HG03064 (cell line): ENCODE measurements around the gene MYH14.

Experiments used
- ATAC-seq: cut with Tn5 transposase; IDR thresholded peaks from one replicate; pipeline ENCODE4 v1.9.1; 2021; ENCODE audit warnings: low read depth; ENCODE audit not compliant: unreplicated experiment

The MYH14 gene

GRCh38 chr19:50313812-50314536 is 110.6 kb downstream of the MYH14 start:
- no peak for ATAC-seq

GRCh38 chr19:50314724-50315708 is 111.6 kb downstream of the MYH14 start:
- ATAC-seq = no peak

GRCh38 chr19:50315773-50316448 is 112.5 kb downstream of the MYH14 start:
- ATAC-seq = no peak

- no peak for ATAC-seq
These were observed 113.7 kb downstream of the MYH14 start for GRCh38 chr19:50317115-50317514.

- no peak for ATAC-seq
These were observed 115.0 kb downstream of the MYH14 start for GRCh38 chr19:50318438-50318837.

GRCh38 chr19:50319156-50319555 is 115.7 kb downstream of the MYH14 start:
- ATAC-seq = no peak

- no peak for ATAC-seq
These were observed 116.6 kb downstream of the MYH14 start for GRCh38 chr19:50320051-50320450.

GRCh38 chr19:50320596-50320995 is 117.2 kb downstream of the MYH14 start:
- no peak for ATAC-seq

- ATAC-seq = no peak
These were observed 118.4 kb downstream of the MYH14 start for GRCh38 chr19:50321831-50322230.

- ATAC-seq = no peak
These were observed 118.8 kb downstream of the MYH14 start for GRCh38 chr19:50322234-50322633.

- no peak for ATAC-seq
These were observed 119.7 kb downstream of the MYH14 start for GRCh38 chr19:50322931-50323781.

GRCh38 chr19:50323782-50324133 is 120.3 kb downstream of the MYH14 start:
- no peak for ATAC-seq

- ATAC-seq = no peak
These were observed 120.9 kb downstream of the MYH14 start for GRCh38 chr19:50324331-50324730.

GRCh38 chr19:50325310-50326100 is 122.1 kb downstream of the MYH14 start:
- ATAC-seq = no peak

GRCh38 chr19:50326101-50326664 is 122.8 kb downstream of the MYH14 start:
- ATAC-seq = no peak

GRCh38 chr19:50327013-50327412 is 123.6 kb downstream of the MYH14 start:
- no peak for ATAC-seq

GRCh38 chr19:50327461-50328223 is 124.2 kb downstream of the MYH14 start:
- ATAC-seq = no peak

- no peak for ATAC-seq
These were observed 124.9 kb downstream of the MYH14 start for GRCh38 chr19:50328224-50328872.
